Measurements from ENCODE around the gene GPC3.

GPC3 gene

DNA sequence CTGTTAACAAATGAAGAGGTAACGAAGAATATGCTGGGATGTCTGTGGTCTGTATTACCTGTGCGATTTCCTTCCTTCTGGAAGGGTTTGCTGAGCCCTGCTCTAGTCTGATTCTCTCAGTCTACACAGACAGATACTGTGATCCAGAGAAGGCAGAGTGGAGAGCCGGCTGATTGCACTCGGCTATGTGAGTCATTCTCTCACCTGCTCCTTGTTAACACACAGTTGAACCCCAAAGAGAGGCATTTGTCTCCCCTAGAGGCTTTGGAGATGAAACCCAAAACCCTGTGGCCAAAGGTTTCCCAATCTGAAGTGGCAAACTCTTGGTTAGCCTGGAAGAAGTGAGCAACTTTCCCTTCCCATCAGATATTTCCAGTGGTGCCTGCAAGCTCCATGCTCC, 492.0 kb downstream of the GPC3 start:
- no peaks in the 10 kb centered on the region for H3K36me3 ChIP-seq (ENCODE audit: control insufficient read depth, insufficient read depth, low read length)
- no peaks in the 10 kb centered on the region for H3K27me3 ChIP-seq (replicated peaks; ENCODE audit: control insufficient read depth, insufficient read depth, low read length)
- TF ChIP-seq, protein P1, sequence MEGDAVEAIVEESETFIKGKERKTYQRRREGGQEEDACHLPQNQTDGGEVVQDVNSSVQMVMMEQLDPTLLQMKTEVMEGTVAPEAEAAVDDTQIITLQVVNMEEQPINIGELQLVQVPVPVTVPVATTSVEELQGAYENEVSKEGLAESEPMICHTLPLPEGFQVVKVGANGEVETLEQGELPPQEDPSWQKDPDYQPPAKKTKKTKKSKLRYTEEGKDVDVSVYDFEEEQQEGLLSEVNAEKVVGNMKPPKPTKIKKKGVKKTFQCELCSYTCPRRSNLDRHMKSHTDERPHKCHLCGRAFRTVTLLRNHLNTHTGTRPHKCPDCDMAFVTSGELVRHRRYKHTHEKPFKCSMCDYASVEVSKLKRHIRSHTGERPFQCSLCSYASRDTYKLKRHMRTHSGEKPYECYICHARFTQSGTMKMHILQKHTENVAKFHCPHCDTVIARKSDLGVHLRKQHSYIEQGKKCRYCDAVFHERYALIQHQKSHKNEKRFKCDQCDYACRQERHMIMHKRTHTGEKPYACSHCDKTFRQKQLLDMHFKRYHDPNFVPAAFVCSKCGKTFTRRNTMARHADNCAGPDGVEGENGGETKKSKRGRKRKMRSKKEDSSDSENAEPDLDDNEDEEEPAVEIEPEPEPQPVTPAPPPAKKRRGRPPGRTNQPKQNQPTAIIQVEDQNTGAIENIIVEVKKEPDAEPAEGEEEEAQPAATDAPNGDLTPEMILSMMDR (IDR thresholded peaks at IDR 0.05; ENCODE audit: insufficient read depth, low read length, poor library complexity, severe bottlenecking) = no peak
- no peak for DNase-seq (ENCODE audit: extremely low read depth, insufficient read length)
- H3K4me3 ChIP-seq (replicated peaks; ENCODE audit: low read depth, low read length) = no peak overlapping the region

DNA sequence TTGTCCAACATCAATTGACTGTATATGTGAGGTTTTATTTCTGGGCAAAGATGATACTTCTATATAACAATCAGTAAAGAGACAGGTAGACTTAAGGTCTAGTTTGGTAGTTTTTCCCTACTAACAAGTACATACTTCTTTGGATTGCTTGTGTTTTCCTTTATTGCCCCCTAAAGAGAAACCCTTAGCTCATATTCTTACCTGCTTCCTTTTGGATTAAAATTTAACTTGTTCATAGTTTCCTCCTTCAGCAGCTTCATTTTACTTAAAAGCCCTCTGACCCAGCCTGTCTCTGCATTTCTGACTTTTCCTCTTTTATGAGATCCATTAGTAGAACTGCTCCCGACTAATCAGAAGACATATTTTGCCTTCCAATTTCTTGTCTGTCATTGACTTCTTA, 494.4 kb downstream of the GPC3 start:
- Histone ChIP-seq H3K36me3 (ENCODE audit: control insufficient read depth, insufficient read depth, low read length) (no peaks in the 10 kb centered on the region), H3K4me3 (replicated peaks; ENCODE audit: low read depth, low read length) (no peak overlapping the region), H3K27me3 (replicated peaks; ENCODE audit: control insufficient read depth, insufficient read depth, low read length) (no peaks in the 10 kb centered on the region)
- DNase-seq (ENCODE audit: extremely low read depth, insufficient read length) = no peak
- TF ChIP-seq, protein P1 (IDR thresholded peaks at IDR 0.05; ENCODE audit: insufficient read depth, low read length, poor library complexity, severe bottlenecking) = no peak
